ENCODE measurements around the gene CD40.

The CD40 gene

GRCh38 chr20:46104262-46104661 is 13.9 kb upstream of the CD40 start:
- no peaks in the 10 kb centered on the region for H3K79me2 ChIP-seq (ENCODE audit: insufficient read depth, low read depth)
- no peak overlapping the region for H3K4me2 ChIP-seq
- no peak overlapping the region for H3K9ac ChIP-seq
- no peak for TF ChIP-seq CTCF (conservative IDR thresholded peaks at IDR 0.05; ENCODE audit: low read depth, low read length)
- H4K20me1 ChIP-seq (ENCODE audit: insufficient read depth), result no peaks in the 10 kb centered on the region
- no peak overlapping the region for H3K27ac ChIP-seq
- H3K4me3 ChIP-seq (IDR thresholded peaks at IDR 0.05; ENCODE audit: insufficient read depth, low read depth, low read length), result no peak overlapping the region
- peaks cover 14% of the 10 kb centered on the region for H3K4me1 ChIP-seq (ENCODE audit: low read depth, poor library complexity, severe bottlenecking)
- peaks cover 30% of the 10 kb centered on the region for H3K27me3 ChIP-seq (ENCODE audit: insufficient read depth, low read depth)
- H3K36me3 ChIP-seq (ENCODE audit: insufficient read depth), result no peaks in the 10 kb centered on the region
- H2AFZ ChIP-seq (ENCODE audit: low read depth), result no peak overlapping the region

GRCh38 chr20:46107061-46107460 is 11.1 kb upstream of the CD40 start:
- no peak for TF ChIP-seq CTCF (conservative IDR thresholded peaks at IDR 0.05; ENCODE audit: low read depth, low read length)

GRCh38 chr20:46108435-46108841 is 9.7 kb upstream of the CD40 start:
- H4K20me1 ChIP-seq (ENCODE audit: insufficient read depth), result no peaks in the 10 kb centered on the region
- H3K79me2 ChIP-seq (ENCODE audit: insufficient read depth, low read depth), result no peaks in the 10 kb centered on the region
- H3K27me3 ChIP-seq (ENCODE audit: insufficient read depth, low read depth), result peaks cover 67% of the 10 kb centered on the region
- no peak overlapping the region for H2AFZ ChIP-seq (ENCODE audit: low read depth)
- no peak overlapping the region for H3K4me3 ChIP-seq (IDR thresholded peaks at IDR 0.05; ENCODE audit: insufficient read depth, low read depth, low read length)
- no peaks in the 10 kb centered on the region for H3K36me3 ChIP-seq (ENCODE audit: insufficient read depth)
- no peak for TF ChIP-seq CTCF (conservative IDR thresholded peaks at IDR 0.05; ENCODE audit: low read depth, low read length)
- H3K9ac ChIP-seq, result no peak overlapping the region
- H3K4me1 ChIP-seq (ENCODE audit: low read depth, poor library complexity, severe bottlenecking), result peaks cover 33% of the 10 kb centered on the region
- no peak overlapping the region for H3K27ac ChIP-seq
- peak overlapping the region; percentile 25; the same call in 1 of the 2 replicates for H3K4me2 ChIP-seq

More at GRCh38 chr20:46107061-46107460, 11.1 kb upstream of the CD40 start:
- no peaks in the 10 kb centered on the region for H3K79me2 ChIP-seq (ENCODE audit: insufficient read depth, low read depth)
- H3K9ac ChIP-seq, result no peak overlapping the region
- H2AFZ ChIP-seq (ENCODE audit: low read depth), result no peak overlapping the region
- no peak overlapping the region for H3K27ac ChIP-seq
- H3K27me3 ChIP-seq (ENCODE audit: insufficient read depth, low read depth), result peaks cover 58% of the 10 kb centered on the region
- no peaks in the 10 kb centered on the region for H3K36me3 ChIP-seq (ENCODE audit: insufficient read depth)
- H3K4me2 ChIP-seq, result no peak overlapping the region
- no peak overlapping the region for H3K4me3 ChIP-seq (IDR thresholded peaks at IDR 0.05; ENCODE audit: insufficient read depth, low read depth, low read length)
- no peaks in the 10 kb centered on the region for H4K20me1 ChIP-seq (ENCODE audit: insufficient read depth)
- H3K4me1 ChIP-seq (ENCODE audit: low read depth, poor library complexity, severe bottlenecking), result peaks cover 32% of the 10 kb centered on the region

GRCh38 chr20:46108976-46109375 is 9.1 kb upstream of the CD40 start:
- H4K20me1 ChIP-seq (ENCODE audit: insufficient read depth), result no peaks in the 10 kb centered on the region
- H3K9ac ChIP-seq, result no peak overlapping the region

More at GRCh38 chr20:46108976-46109375, 9.1 kb upstream of the CD40 start:
- Histone ChIP-seq H3K36me3 (ENCODE audit: insufficient read depth) (no peaks in the 10 kb centered on the region), H2AFZ (ENCODE audit: low read depth) (no peak overlapping the region), H3K4me2 (peak overlapping the region; percentile 25; the same call in 1 of the 2 replicates), H3K27me3 (ENCODE audit: insufficient read depth, low read depth) (peaks cover 73% of the 10 kb centered on the region), H3K27ac (no peak overlapping the region), H3K4me3 (IDR thresholded peaks at IDR 0.05; ENCODE audit: insufficient read depth, low read depth, low read length) (no peak overlapping the region), H3K79me2 (ENCODE audit: insufficient read depth, low read depth) (no peaks in the 10 kb centered on the region), H3K4me1 (ENCODE audit: low read depth, poor library complexity, severe bottlenecking) (peaks cover 33% of the 10 kb centered on the region)
- TF ChIP-seq CTCF (conservative IDR thresholded peaks at IDR 0.05; ENCODE audit: low read depth, low read length), result no peak

Data from KMS-11 (cell line).